Right lobe of liver (tissue), 6 donors: ENCODE results near the gene AUNIP. TPM values are rescaled to one million over a fixed set of nuclear protein-coding genes. Genes with fewer than 3 reads are reported as not detected.
A peak's percentile ranks its signal among the peaks of the same experiment; 100 is the strongest.

Experiments
- ATAC-seq, 4 donors: fragments of 200-7000 bp; cut with Tn5 transposase; one replicate each; pipeline ENCODE4 v1.9.1; 2020; ENCODE audit warnings: mild to moderate bottlenecking in 4 of 4, moderate library complexity in 4 of 4
- DNase-seq, 3 donors: peaks; one replicate each; pipeline ENCODE4 v3.0.0-alpha.2; 2020
- H3K27ac ChIP-seq, 3 donors: fragments of 200-600 bp; one replicate each; pipeline ENCODE4 v1.8.0; 2022
- H3K27me3 ChIP-seq, 2 donors: fragments of 200-600 bp; one replicate each; pipeline ENCODE4 v1.8.0; 2022
- H3K36me3 ChIP-seq, 4 donors: fragments of 200-600 bp; sonication (generic) in 1 of 4; one replicate each; pipeline versions ENCODE4 v1.5.1 to v1.8.0; 2017 to 2022; ENCODE audit warnings: control low read depth in 1 of 4
- H3K4me1 ChIP-seq, 4 donors: fragments of 200-600 bp; sonication (generic) in 1 of 4; one replicate each; pipeline versions ENCODE4 v1.5.1 to v1.8.0; 2017 to 2022; ENCODE audit warnings: control low read depth in 1 of 4
- H3K4me3 ChIP-seq, 3 donors: fragments of 200-600 bp; one replicate each; pipeline ENCODE4 v1.8.0; 2022
- H3K9me3 ChIP-seq, 4 donors: fragments of 200-600 bp; sonication (generic) in 1 of 4; one replicate each; pipeline versions ENCODE4 v1.5.1 to v1.8.0; 2017 to 2022; ENCODE audit warnings: control low read depth in 1 of 4
- POLR2A ChIP-seq: fragments of 450-650 bp; IDR thresholded peaks from one replicate; pipeline ENCODE4 v1.6.1; 2017; ENCODE audit warnings: antibody characterized with exemption, mild to moderate bottlenecking
- WGBS: methylation state at CpG from one replicate; pipeline ENCODE4 v1.1.6; 2018; ENCODE audit warnings: low coverage, low lambda C conversion rate; ENCODE audit not compliant: insufficient coverage; ENCODE audit errors: missing lambda C conversion rate; 5-methylcytosine and 5-hydroxymethylcytosine counted together
- intact Hi-C, 2 donors: fragments of 100-400 bp; cut with DNase I; formaldehyde crosslinking; loops; one replicate each; pipeline versions ENCODE4 v1.11.2 to v1.14.1; 2022
- total RNA-seq, 6 experiments: library from RNA; depleted of rRNA in 2 of 6; stranded (reverse); fragments of >200 nt in 2 of 6; fragmentation: NEBNext Ultra II Directional in 3 of 6; extraction: Animal tissue kit (Norgen Biotek cat#: 25700) in 3 of 6; gene quantifications; one replicate each; pipeline versions ENCODE4 v1.1.0 to v1.2.4, GENCODE V29; 2016 to 2023
- TF ChIP-seq, protein P1 (sequence below), 4 donors: fragments of 200-600 bp in 3 of 4; fragments of 450-650 bp in 1 of 4; IDR thresholded peaks; one replicate each; pipeline versions ENCODE4 v1.5.1 to v1.8.0; 2016 to 2022; ENCODE audit warnings: antibody characterized with exemption in 4 of 4, mild to moderate bottlenecking in 2 of 4
- donor health status: DM: no; HTN: yes; CAD: no.
- donor health status: DM: no; HTN: no; CAD: no.
- donor health status: DM: no; HTN: no; CAD: no.
- donor health status: DM: no; HTN: yes; CAD: no.
- donor health status: DM: no; HTN: yes; CAD: no.

AUNIP gene
- total RNA-seq, 6 experiments from 2014 or later = 0.43 to 0.56 TPM; not detected in 4

- WGBS = 13% methylated on average over 5 of the region's 5 CpGs
- Histone ChIP-seq H3K27me3 (no peaks in the 10 kb centered on the region), H3K36me3 (no peaks in the 10 kb centered on the region), H3K4me3 (no peak overlapping the region), H3K27ac (peak overlapping the region in 2 of 3 donors; percentile 65 to 84), H3K9me3 (no peaks in the 10 kb centered on the region), H3K4me1 (peaks cover 0 to 85% (median 34%) of the 10 kb centered on the region in 4 donors)
- DNase-seq = no peak
- peak in 1 of 4 donors; percentile 27 for ATAC-seq
- TF ChIP-seq, protein P1, sequence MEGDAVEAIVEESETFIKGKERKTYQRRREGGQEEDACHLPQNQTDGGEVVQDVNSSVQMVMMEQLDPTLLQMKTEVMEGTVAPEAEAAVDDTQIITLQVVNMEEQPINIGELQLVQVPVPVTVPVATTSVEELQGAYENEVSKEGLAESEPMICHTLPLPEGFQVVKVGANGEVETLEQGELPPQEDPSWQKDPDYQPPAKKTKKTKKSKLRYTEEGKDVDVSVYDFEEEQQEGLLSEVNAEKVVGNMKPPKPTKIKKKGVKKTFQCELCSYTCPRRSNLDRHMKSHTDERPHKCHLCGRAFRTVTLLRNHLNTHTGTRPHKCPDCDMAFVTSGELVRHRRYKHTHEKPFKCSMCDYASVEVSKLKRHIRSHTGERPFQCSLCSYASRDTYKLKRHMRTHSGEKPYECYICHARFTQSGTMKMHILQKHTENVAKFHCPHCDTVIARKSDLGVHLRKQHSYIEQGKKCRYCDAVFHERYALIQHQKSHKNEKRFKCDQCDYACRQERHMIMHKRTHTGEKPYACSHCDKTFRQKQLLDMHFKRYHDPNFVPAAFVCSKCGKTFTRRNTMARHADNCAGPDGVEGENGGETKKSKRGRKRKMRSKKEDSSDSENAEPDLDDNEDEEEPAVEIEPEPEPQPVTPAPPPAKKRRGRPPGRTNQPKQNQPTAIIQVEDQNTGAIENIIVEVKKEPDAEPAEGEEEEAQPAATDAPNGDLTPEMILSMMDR (IDR thresholded peaks at IDR 0.05) = no peak
- TF ChIP-seq POLR2A = no peak
- intact Hi-C loops = no loop called here
These were observed 11.9 kb upstream of the AUNIP start for GRCh38 chr1:25871086-25871703.

- Histone ChIP-seq H3K4me1 (peaks cover 0 to 83% (median 34%) of the 10 kb centered on the region in 4 donors), H3K4me3 (no peak overlapping the region), H3K27ac (peak overlapping the region in 2 of 3 donors; percentile 65 to 84), H3K9me3 (no peaks in the 10 kb centered on the region), H3K36me3 (no peaks in the 10 kb centered on the region), H3K27me3 (no peaks in the 10 kb centered on the region)
- 24% methylated on average over 1 of the region's 1 CpG for WGBS
- ATAC-seq = no peak
- TF ChIP-seq, protein P1 (IDR thresholded peaks at IDR 0.05) = no peak
- TF ChIP-seq POLR2A = no peak
- intact Hi-C loops = no loop called here
- no peak for DNase-seq
These were observed 11.4 kb upstream of the AUNIP start for GRCh38 chr1:25870614-25871013.

- no peak for DNase-seq
- intact Hi-C loops = no loop called here
- H3K4me3 ChIP-seq = no peak overlapping the region
These were observed 10.8 kb upstream of the AUNIP start for GRCh38 chr1:25869909-25870606.

DNA sequence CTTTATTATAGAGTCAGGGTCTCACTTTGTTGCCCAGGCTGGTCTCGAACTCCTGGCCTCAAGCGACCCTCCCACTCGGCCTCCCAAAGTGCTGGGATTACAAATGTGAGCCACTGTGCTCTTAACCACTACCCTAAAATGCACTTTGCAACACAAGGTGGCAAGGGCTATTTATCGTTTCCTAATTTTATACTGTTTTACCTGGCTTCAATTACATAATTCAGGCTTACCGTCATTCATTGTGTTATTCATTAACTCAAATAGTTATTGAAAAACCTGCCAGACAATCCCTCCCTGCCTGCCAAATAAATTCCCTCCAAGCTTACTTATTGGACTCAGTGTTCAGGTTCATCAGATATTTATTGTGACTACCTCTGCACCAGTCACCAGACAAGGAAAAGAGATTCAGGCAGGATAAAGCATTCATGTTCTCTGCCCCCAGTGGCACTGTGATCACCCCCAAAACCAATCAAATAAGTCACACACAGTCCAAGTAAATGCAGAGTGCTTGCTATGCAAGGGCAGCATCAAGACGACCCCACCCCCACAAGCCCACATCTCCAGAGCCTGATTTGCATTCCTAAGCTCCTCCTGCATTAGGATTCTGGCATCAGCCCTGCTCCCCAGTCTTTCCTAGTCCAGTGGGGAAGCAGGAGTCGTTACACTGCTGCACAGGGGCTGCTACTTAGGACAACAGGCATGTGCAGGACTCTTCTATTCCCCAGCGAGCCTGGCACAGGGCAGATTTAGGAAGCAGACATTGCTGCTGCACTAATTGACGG lies 8.1 kb upstream of the AUNIP start:
- peak; percentile 32 for TF ChIP-seq POLR2A
- TF ChIP-seq, protein P1 (IDR thresholded peaks at IDR 0.05) = no peak
- H3K27me3 ChIP-seq = no peaks in the 10 kb centered on the region
- ATAC-seq (peak; percentile 73 to 77 (median 75)), DNase-seq (no peak)
- H3K27ac ChIP-seq = peak overlapping the region in 2 of 3 donors; percentile 81 to 84
- peaks cover 0 to 62% (median 28%) of the 10 kb centered on the region in 4 donors for H3K4me1 ChIP-seq
- 8% methylated on average over 5 of the region's 9 CpGs for WGBS
- no peak overlapping the region for H3K4me3 ChIP-seq
- H3K9me3 ChIP-seq = no peaks in the 10 kb centered on the region
- no peaks in the 10 kb centered on the region for H3K36me3 ChIP-seq
- intact Hi-C loops = no loop called here

More at GRCh38 chr1:25869909-25870606, 10.8 kb upstream of the AUNIP start:
- TF ChIP-seq POLR2A = no peak
- TF ChIP-seq, protein P1 (IDR thresholded peaks at IDR 0.05) = no peak
- Histone ChIP-seq H3K9me3 (no peaks in the 10 kb centered on the region), H3K36me3 (no peaks in the 10 kb centered on the region), H3K27me3 (no peaks in the 10 kb centered on the region), H3K4me1 (peaks cover 0 to 82% (median 34%) of the 10 kb centered on the region in 4 donors), H3K27ac (peak overlapping the region in 2 of 3 donors; percentile 10 to 84)
- no peak for ATAC-seq
- WGBS = 41% methylated on average over 3 of the region's 6 CpGs
